Right renal pelvis (tissue), 4 donors: ENCODE measurements around the gene TAF15. TPM values are rescaled to one million over a fixed set of nuclear protein-coding genes. Genes with fewer than 3 reads are reported as not detected.

Source experiments
- DNase-seq, 4 donors: peaks; one replicate each; pipeline ENCODE4 v3.0.0-alpha.2; 2013; ENCODE audit warnings: low read depth in 4 of 4, low spot score in 3 of 4, missing footprints in 1 of 4
- polyA plus RNA-seq, 4 donors: library from polyadenylated mRNA; unstranded; fragments of 120-200 nt; gene quantifications; one replicate each; pipeline ENCODE4 v1.2.1, GENCODE V29; 2013; ENCODE audit not compliant: insufficient read length in 4 of 4

TAF15 gene
- polyA plus RNA-seq, 4 donors, result 194 to 227 (median 224) TPM

DNA sequence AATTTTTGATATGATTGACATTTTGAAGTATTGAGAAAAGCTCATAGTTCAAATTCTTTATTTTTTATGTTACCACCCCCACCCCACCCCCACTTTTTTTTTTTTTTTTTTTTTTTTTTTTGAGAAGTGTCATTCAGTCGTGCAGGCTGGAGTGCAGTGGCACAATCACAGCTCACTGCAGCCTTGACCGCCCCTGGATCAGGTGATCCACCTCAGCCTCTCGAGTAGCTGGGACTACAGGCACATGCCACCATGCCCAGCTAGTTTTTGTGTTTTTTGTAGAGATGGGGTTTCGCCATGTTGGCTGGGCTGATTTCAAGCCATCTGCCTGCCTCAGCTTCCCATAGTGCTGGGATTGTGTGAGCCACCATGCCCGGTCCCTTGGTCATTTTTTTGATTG is 7.4 kb downstream of the TAF15 start:
- DNase-seq, result no peak

- DNase-seq, result no peak
Observed at GRCh38 chr17:35817196-35817595, 7.9 kb downstream of the TAF15 start.

GRCh38 chr17:35819455-35819854 is 10.2 kb downstream of the TAF15 start:
- no peak for DNase-seq

DNA sequence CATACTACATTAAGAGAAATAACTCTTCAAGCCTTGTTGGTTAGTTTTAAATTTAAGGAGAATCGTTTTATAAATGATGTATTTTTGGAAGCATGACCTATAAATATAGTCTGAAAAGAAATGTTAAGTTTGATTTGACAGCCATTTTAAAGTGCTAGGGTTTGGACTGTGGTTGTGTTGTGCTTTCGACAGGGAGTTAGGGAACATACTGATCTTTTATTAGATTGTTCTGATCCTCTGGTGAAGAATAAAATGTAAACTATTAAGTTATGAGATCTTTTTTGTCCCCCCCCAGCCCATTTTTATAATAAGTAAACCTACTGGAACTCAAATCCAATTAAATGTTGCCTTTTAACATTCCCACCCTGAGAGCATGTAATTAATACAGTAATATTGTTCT is 12.0 kb downstream of the TAF15 start:
- no peak for DNase-seq

GRCh38 chr17:35825206-35825605 is 15.9 kb downstream of the TAF15 start:
- no peak for DNase-seq

DNA sequence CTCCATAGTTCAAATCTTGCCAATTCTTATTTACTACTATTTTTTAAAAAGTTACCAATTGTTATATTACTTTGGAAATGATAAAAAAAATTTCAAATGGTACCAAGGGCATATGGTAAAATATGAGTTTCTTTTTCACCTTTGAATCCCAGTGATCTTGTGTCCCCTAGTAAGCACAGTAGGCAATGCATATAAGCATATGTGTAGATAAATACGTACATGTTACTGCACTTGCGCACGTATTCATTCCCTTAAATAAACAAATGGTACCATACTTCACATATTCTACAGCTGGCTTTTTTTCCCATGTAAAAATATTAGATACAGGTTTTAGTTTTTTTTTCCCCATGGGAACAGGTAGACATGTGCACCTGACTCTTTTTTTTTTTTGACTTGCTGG is 31.8 kb downstream of the TAF15 start:
- no peak for DNase-seq

GRCh38 chr17:35841505-35841904 is 32.2 kb downstream of the TAF15 start:
- DNase-seq, result no peak

DNA sequence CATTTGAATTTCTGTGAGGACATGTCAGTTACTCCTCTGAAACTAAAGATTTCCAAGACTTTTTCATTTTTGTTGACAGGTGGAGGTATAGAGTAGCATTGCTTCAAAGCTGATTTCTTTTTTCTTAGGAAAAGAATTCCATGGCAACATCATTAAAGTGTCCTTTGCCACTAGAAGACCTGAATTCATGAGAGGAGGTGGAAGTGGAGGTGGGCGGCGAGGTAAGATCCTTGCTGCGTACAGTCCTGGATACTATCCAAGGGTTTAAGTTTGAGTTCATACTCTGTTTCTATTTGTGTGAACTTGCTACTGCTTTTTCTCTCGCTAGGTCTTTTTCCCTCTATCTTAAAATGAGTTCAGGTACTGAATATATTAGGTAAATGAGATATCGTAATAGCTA is 33.0 kb downstream of the TAF15 start:
- no peak for DNase-seq

- DNase-seq, result no peak
Observed at GRCh38 chr17:35843698-35844097, 34.4 kb downstream of the TAF15 start.

GRCh38 chr17:35844547-35844946 is 35.3 kb downstream of the TAF15 start:
- DNase-seq, result no peak

DNA sequence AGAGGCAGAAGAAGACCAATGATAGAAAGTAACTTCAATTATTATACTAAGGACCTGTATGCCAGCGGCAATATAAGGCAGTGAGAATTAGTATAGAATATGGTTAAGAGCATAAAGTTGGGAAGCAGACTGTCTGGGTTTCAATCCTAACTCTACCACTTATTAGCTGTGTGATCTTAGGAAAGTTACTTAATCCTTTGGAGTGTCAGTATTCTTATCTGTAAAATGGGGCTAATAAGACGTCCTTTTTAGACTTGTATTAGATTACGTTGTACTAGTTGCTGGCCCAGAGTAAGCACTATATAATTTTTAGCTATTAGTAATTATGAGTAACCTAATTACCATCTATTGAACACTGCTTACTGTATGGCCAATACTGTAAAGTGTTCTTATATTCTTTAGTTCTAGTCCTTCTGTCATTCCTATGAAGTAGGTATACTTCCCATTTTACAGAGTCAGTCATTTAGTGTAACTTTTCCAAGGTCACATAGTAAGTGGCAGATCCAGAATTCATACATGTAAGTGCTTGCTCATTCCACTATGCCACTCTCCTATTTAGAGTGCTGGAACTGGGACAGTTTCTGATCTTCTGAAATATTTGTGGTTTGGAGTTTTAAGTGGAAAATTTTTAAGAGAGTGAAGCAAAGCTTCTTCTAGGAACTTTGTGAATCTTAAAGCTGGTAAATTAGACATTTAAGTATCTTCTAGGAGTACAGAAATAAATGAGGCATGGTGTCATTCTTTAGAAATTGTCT is 36.9 kb downstream of the TAF15 start:
- DNase-seq, result no peak

- no peak for DNase-seq
Observed at GRCh38 chr17:35847006-35847405, 37.7 kb downstream of the TAF15 start.

- no peak for DNase-seq
Observed at GRCh38 chr17:35847633-35848373, 38.5 kb downstream of the TAF15 start.

- DNase-seq, result peak; percentile 34 to 52 (median 46)
Observed at GRCh38 chr17:35849469-35850348, 40.4 kb downstream of the TAF15 start.

GRCh38 chr17:35855965-35856364 is 46.7 kb downstream of the TAF15 start:
- DNase-seq, result no peak

GRCh38 chr17:35856603-35857002 is 47.3 kb downstream of the TAF15 start:
- DNase-seq, result no peak

DNA sequence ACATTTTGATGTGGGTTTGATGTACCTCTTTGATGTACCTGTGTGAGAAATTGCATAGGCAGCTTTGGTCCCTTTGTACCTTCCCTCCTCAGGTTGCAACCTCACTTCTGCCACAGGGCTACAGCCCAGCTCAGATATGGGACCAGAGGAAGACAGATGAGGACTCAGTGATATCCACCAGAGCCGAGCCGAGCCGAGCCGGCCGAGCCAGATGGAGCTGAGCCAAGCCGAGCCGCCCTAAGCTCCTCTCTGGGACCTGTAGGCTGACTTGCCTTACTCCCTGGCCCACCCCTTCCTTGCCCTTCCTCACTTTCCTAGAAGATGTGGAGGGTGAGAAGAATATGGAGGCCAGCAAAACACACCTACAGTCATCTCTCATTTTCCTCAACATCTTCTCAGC is 55.6 kb downstream of the TAF15 start:
- no peak for DNase-seq

DNA sequence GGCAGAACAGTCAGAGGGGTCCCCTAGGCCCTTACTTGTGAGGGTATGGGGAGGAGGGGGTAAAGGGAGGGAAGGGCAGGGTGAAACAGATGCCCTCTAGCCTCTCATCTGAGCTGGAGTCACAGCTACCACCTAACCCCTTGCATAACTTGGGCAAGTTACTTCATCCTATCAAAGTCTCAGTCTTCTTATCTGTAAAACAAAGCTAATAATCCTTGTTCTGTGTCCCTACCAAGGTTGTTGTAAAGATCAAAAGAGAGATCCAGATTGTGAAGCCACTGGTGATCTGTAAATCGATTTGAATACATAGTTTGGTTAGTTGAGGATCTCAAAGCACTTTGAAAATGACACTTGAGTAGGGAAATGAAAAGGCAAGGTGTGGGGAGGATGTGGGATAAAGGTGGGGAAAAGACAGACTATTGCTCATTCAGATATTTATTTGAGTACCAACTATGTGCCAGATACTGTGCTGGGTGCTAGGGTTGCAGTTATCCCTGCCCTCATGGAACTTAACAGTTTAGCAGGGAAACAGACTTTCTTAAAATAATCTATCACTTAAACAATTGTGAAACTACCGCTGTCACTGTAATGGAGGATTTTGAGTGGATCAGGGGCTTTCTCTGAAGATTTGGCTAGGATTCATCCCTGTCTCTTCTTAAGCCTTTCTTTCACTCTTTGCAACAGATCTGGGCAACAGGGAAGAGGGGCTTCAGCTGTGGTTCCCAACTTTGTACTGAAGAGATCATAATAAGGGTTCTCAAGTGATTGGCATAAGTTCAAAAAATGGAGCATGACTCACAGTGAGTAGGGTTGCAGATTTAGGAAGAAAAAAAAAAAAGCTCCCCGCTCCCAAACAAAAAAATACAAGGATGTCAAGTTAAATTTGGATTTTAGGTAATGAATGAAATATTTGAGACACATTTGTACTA is 56.4 kb downstream of the TAF15 start:
- no peak for DNase-seq

GRCh38 chr17:35866341-35866950 is 57.2 kb downstream of the TAF15 start:
- no peak for DNase-seq

DNA sequence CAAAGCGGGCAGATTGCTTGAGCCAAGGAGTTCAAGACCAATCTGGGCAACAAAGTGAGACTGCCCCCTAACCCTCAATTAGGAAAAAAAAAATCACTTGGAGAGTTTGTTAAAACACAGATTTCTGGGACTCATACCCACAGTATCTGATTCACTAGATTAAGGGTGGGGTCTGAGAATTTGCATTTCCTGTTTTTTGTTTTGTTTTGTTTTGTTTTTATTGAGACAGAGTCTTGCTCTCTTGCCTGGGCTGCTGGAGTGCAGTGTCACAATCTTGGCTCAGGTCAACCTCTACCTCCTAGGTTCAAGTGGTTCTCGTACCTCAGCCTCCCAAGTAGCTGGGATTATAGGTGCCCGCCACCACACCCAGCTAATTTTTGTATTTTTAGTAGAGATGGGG is 58.3 kb downstream of the TAF15 start:
- no peak for DNase-seq
